Testis (tissue), 2 donors: ENCODE measurements around the gene KCNK7.

ENCODE experiments used
- CTCF ChIP-seq, 3 experiments: fragments of 450-650 bp in 2 of 3; fragments of 200-600 bp in 1 of 3; sonication (generic) in 1 of 3; IDR thresholded peaks; one replicate each; pipeline ENCODE4 v1.5.1; 2016 to 2019; ENCODE audit warnings: antibody characterized with exemption in 3 of 3, mild to moderate bottlenecking in 2 of 3, moderate library complexity in 1 of 3
- POLR2A ChIP-seq: fragments of 450-650 bp; IDR thresholded peaks from one replicate; pipeline ENCODE4 v1.6.1; 2017; ENCODE audit warnings: antibody characterized with exemption, mild to moderate bottlenecking, moderate library complexity

- TF ChIP-seq CTCF (IDR thresholded peaks at IDR 0.05) = peak in 2 of 3 experiments; percentile 34 to 38
- no peak for TF ChIP-seq POLR2A
Observed at GRCh38 chr11:65615229-65615949, 19.8 kb upstream of the KCNK7 start, which contains the start of gene PCNX3.
